ENCODE results near the gene PI4KA. TPM values are rescaled to one million over a fixed set of nuclear protein-coding genes. Genes with fewer than 3 reads are reported as not detected.
A peak's percentile ranks its signal among the peaks of the same experiment; 100 is the strongest.

The PI4KA gene
- total and polyA plus RNA-seq, 4 donors: 35.4 to 107 (median 50.3) TPM

DNA sequence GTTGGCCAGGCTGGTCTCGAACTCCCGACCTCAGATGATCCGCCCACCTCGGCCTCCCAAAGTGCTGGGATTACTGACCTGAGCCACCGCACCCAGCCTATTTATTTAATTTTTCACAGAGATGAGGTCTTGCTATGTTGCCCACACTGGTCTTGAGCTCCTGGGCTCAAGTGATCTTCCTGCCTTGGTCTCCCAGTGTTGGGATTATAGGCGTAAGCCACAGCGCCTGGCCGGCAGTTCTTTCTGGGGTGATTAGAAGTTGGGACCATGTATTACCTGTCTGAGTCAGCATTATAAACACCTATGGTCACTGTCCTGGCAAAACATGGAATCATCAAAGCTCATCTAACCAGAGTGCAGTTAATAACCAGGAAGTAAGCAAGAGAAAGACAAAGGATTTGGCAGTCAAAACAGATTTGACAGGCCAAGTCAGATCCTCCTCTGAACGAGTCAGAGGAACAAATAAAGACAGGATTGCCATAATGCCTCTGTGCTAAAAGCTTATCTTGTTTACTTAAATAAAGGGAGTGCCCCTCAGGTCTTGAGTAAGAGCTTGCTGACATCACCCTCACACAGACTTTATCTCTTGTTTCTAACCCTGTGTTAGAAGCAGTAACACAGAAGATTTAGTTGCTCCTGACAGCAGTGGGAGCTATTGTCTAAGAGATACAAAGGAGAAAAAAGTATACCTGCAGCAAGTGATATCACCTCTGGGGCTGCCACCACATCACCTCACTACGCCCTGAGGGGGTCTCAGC is 81.0 kb downstream of the PI4KA start:
- peaks cover 0 to 22% (median 0%) of the 10 kb centered on the region in 4 donors for H3K36me3 ChIP-seq (ENCODE audit: control insufficient read depth in 4 of 4, insufficient read depth in 4 of 4, low read length in 4 of 4)
- no peak overlapping the region for H3K9ac ChIP-seq (ENCODE audit: insufficient read depth in 1 of 2, low read length in 2 of 2)
- H3K4me3 ChIP-seq: no peak overlapping the region
- H3K9me3 ChIP-seq (ENCODE audit: control insufficient read depth in 4 of 4, insufficient read depth in 3 of 4, low read length in 3 of 4): no peaks in the 10 kb centered on the region
- WGBS, 2 donors: 75 to 87% methylated on average over 10 of the region's 10 CpGs
- ATAC-seq (ENCODE audit: insufficient read depth, low FRiP score) (peak; percentile 46), DNase-seq (peak in 1 of 3 donors; percentile 33)
- peak overlapping the region in 1 of 2 donors; percentile 41 for H3K27ac ChIP-seq (ENCODE audit: low read depth in 1 of 2, low read length in 1 of 2)
- H3K27me3 ChIP-seq (ENCODE audit: control insufficient read depth in 3 of 3, insufficient read depth in 3 of 3, low read length in 2 of 3): no peaks in the 10 kb centered on the region
- TF ChIP-seq, protein P1, sequence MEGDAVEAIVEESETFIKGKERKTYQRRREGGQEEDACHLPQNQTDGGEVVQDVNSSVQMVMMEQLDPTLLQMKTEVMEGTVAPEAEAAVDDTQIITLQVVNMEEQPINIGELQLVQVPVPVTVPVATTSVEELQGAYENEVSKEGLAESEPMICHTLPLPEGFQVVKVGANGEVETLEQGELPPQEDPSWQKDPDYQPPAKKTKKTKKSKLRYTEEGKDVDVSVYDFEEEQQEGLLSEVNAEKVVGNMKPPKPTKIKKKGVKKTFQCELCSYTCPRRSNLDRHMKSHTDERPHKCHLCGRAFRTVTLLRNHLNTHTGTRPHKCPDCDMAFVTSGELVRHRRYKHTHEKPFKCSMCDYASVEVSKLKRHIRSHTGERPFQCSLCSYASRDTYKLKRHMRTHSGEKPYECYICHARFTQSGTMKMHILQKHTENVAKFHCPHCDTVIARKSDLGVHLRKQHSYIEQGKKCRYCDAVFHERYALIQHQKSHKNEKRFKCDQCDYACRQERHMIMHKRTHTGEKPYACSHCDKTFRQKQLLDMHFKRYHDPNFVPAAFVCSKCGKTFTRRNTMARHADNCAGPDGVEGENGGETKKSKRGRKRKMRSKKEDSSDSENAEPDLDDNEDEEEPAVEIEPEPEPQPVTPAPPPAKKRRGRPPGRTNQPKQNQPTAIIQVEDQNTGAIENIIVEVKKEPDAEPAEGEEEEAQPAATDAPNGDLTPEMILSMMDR (IDR thresholded peaks at IDR 0.05; ENCODE audit: control extremely low read depth, extremely low read depth): no peak
- peaks cover 0 to 7% (median 0%) of the 10 kb centered on the region in 5 donors for H3K4me1 ChIP-seq (ENCODE audit: control insufficient read depth in 5 of 5, insufficient read depth in 5 of 5, low read length in 5 of 5)

DNA sequence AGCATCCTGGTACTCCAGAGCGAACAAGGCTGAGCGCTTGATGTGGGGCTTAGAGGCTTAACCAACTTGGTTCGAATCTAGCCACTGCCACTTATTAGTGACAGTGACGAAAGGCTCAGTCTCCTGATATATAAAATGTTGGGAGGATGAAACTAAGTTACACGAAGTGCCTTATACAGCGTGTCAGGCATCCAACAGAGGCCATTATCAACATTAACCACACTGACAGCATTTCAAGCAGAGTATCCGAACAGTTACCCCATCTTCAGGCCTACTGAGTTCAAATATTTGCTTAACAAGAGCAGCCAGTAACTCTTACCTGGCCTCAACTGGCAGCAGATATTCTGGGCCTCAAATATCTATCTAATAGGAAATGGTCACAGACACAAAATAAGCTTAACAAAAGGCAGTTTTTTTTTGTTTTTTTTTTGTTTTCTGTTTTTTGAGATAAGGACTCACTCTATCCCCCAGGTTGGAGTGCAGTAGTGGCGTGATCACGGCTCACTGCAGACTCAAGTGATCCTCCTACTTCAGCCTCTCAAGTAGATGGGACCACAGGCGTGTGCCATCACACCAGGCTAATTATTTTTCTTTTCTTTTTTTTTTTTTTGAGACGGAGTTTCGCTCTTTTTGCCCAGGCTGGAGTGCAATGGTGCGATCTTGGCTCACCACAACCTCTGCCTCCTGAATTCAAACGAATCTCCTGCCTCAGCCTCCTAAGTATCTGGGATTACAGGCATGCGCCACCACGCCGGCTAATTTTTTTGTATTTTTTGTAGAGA is 81.8 kb downstream of the PI4KA start:
- Histone ChIP-seq H3K36me3 (ENCODE audit: control insufficient read depth in 4 of 4, insufficient read depth in 4 of 4, low read length in 4 of 4) (peaks cover 0 to 23% (median 0%) of the 10 kb centered on the region in 4 donors), H3K27ac (ENCODE audit: low read depth in 1 of 2, low read length in 1 of 2) (no peak overlapping the region), H3K9ac (ENCODE audit: insufficient read depth in 1 of 2, low read length in 2 of 2) (no peak overlapping the region), H3K27me3 (ENCODE audit: control insufficient read depth in 3 of 3, insufficient read depth in 3 of 3, low read length in 2 of 3) (no peaks in the 10 kb centered on the region), H3K4me3 (no peak overlapping the region), H3K4me1 (ENCODE audit: control insufficient read depth in 5 of 5, insufficient read depth in 5 of 5, low read length in 5 of 5) (peaks cover 0 to 7% (median 0%) of the 10 kb centered on the region in 5 donors), H3K9me3 (ENCODE audit: control insufficient read depth in 4 of 4, insufficient read depth in 3 of 4, low read length in 3 of 4) (no peaks in the 10 kb centered on the region)
- DNase-seq: no peak
- 88 to 92% methylated on average over 17 of the region's 17 CpGs for WGBS, 2 donors
- ATAC-seq (ENCODE audit: insufficient read depth, low FRiP score): no peak
- TF ChIP-seq, protein P1 (IDR thresholded peaks at IDR 0.05; ENCODE audit: control extremely low read depth, extremely low read depth): no peak

DNA sequence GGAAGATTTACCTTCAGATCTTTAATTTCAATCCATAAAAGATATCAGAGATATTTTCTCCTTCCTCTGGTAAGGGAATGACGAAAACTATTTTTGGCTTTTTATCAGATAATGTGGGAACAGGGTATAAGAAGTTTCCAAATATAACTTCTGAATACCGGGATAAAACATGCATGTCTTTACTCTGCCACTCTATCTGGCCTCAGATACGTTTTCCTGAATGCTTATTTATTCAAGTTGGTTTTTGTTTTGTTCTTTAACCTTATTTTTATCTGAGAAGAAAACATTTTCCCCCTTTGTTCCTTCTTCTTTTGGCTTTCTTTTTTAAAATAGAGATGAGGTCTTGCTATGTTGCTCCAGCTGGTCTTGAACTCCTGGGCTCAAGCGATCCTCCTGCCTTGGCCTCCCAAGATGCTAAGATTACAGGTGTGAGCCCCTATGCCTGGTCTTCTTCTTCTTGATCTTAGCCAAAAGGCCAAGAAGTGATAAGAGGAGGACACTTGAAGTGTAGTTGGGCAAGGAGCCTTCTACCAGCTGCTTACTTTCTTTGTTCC is 83.2 kb downstream of the PI4KA start:
- no peaks in the 10 kb centered on the region for H3K9me3 ChIP-seq (ENCODE audit: control insufficient read depth in 4 of 4, insufficient read depth in 3 of 4, low read length in 3 of 4)
- H3K9ac ChIP-seq (ENCODE audit: insufficient read depth in 1 of 2, low read length in 2 of 2): no peak overlapping the region
- WGBS, 2 donors: 82 to 95% methylated on average over 4 of the region's 4 CpGs

More for the DNA sequence above, 83.2 kb downstream of the PI4KA start:
- Histone ChIP-seq H3K4me1 (ENCODE audit: control insufficient read depth in 5 of 5, insufficient read depth in 5 of 5, low read length in 5 of 5) (peaks cover 0 to 7% (median 0%) of the 10 kb centered on the region in 5 donors), H3K27ac (ENCODE audit: low read depth in 1 of 2, low read length in 1 of 2) (no peak overlapping the region), H3K36me3 (ENCODE audit: control insufficient read depth in 4 of 4, insufficient read depth in 4 of 4, low read length in 4 of 4) (peaks cover 0 to 21% (median 0%) of the 10 kb centered on the region in 4 donors), H3K4me3 (no peak overlapping the region), H3K27me3 (ENCODE audit: control insufficient read depth in 3 of 3, insufficient read depth in 3 of 3, low read length in 2 of 3) (no peaks in the 10 kb centered on the region)
- no peak for ATAC-seq (ENCODE audit: insufficient read depth, low FRiP score)
- TF ChIP-seq, protein P1 (IDR thresholded peaks at IDR 0.05; ENCODE audit: control extremely low read depth, extremely low read depth): no peak
- DNase-seq: no peak

All from lung (tissue), 12 donors.